ENCODE results near the gene SEMA4F. TPM values are rescaled to one million over a fixed set of nuclear protein-coding genes. Genes with fewer than 3 reads are reported as not detected.

SEMA4F gene
- total and polyA plus RNA-seq, 9 donors, result 3.8 to 13.5 (median 6.9) TPM

- TF ChIP-seq EP300 (IDR thresholded peaks at IDR 0.05), result no peak
- no peak for TF ChIP-seq CTCF (IDR thresholded peaks at IDR 0.05)
- TF ChIP-seq POLR2A (IDR thresholded peaks at IDR 0.05), result no peak
- no peaks in the 10 kb centered on the region for H3K4me1 ChIP-seq (ENCODE audit: insufficient read depth)
- no peaks in the 10 kb centered on the region for H3K36me3 ChIP-seq
- no peak overlapping the region for H3K27ac ChIP-seq
- DNase-seq, result no peak
- no peak overlapping the region for H3K4me3 ChIP-seq
- no peaks in the 10 kb centered on the region for H3K27me3 ChIP-seq
- 82 to 88% (median 85%) methylated on average over 3 of the region's 3 CpGs for WGBS, 3 donors
- intact Hi-C loops (cut with DNase I), result loop anchor here in 2 of 4 donors (5.0 to 10.0 kb wide), 2 partner anchors 183 to 191 kb away; no protein-coding TSS in a partner anchor
- no peaks in the 10 kb centered on the region for H3K9me3 ChIP-seq
Measured at GRCh38 chr2:74694281-74694680, 40.2 kb downstream of the SEMA4F start.

GRCh38 chr2:74695663-74696062, 41.6 kb downstream of the SEMA4F start:
- no peaks in the 10 kb centered on the region for H3K9me3 ChIP-seq
- intact Hi-C loops (cut with DNase I), result loop anchor here in 1 of 4 donors (10.0 kb wide), 1 partner anchor 189 kb away; no protein-coding TSS in a partner anchor
- no peak overlapping the region for H3K27ac ChIP-seq
- H3K36me3 ChIP-seq, result no peaks in the 10 kb centered on the region
- no peaks in the 10 kb centered on the region for H3K4me1 ChIP-seq (ENCODE audit: insufficient read depth)
- no peak for TF ChIP-seq POLR2A (IDR thresholded peaks at IDR 0.05)
- no peak for TF ChIP-seq EP300 (IDR thresholded peaks at IDR 0.05)
- no peak for TF ChIP-seq CTCF (IDR thresholded peaks at IDR 0.05)
- no peaks in the 10 kb centered on the region for H3K27me3 ChIP-seq
- no peak overlapping the region for H3K4me3 ChIP-seq
- DNase-seq, result no peak
- 62 to 77% (median 67%) methylated on average over 4 of the region's 4 CpGs for WGBS, 3 donors

GRCh38 chr2:74696829-74697228, 42.8 kb downstream of the SEMA4F start:
- TF ChIP-seq CTCF (IDR thresholded peaks at IDR 0.05) (no peak), POLR2A (IDR thresholded peaks at IDR 0.05) (no peak), EP300 (IDR thresholded peaks at IDR 0.05) (no peak)
- no peaks in the 10 kb centered on the region for H3K27me3 ChIP-seq
- WGBS, 3 donors, result 72 to 76% (median 74%) methylated on average over 2 of the region's 2 CpGs
- intact Hi-C loops (cut with DNase I), result loop anchor here in 1 of 4 donors (10.0 kb wide), 1 partner anchor 188 kb away; no protein-coding TSS in a partner anchor
- no peaks in the 10 kb centered on the region for H3K9me3 ChIP-seq
- H3K27ac ChIP-seq, result no peak overlapping the region
- H3K4me3 ChIP-seq, result no peak overlapping the region
- no peaks in the 10 kb centered on the region for H3K4me1 ChIP-seq (ENCODE audit: insufficient read depth)
- H3K36me3 ChIP-seq, result no peaks in the 10 kb centered on the region
- no peak for DNase-seq

- intact Hi-C loops (cut with DNase I), result no loop called here
Measured at GRCh38 chr2:74700643-74701372, 46.8 kb downstream of the SEMA4F start.

More at GRCh38 chr2:74700643-74701372, 46.8 kb downstream of the SEMA4F start:
- no peak for TF ChIP-seq EP300 (IDR thresholded peaks at IDR 0.05)
- no peak for TF ChIP-seq POLR2A (IDR thresholded peaks at IDR 0.05)
- no peak for TF ChIP-seq CTCF (IDR thresholded peaks at IDR 0.05)
- Histone ChIP-seq H3K4me1 (ENCODE audit: insufficient read depth) (no peaks in the 10 kb centered on the region), H3K27me3 (no peaks in the 10 kb centered on the region), H3K27ac (no peak overlapping the region), H3K36me3 (no peaks in the 10 kb centered on the region), H3K4me3 (no peak overlapping the region), H3K9me3 (no peaks in the 10 kb centered on the region)
- WGBS, 3 donors, result 55 to 82% (median 73%) methylated on average over 2 of the region's 2 CpGs
- DNase-seq, result no peak

Measured in ovary (tissue), 9 donors.